ENCODE measurements around the gene MYO10.

MYO10 gene

GRCh38 chr5:16937503-16938161 lies 1.5 kb upstream of the MYO10 start:
- no peak for DNase-seq

DNA sequence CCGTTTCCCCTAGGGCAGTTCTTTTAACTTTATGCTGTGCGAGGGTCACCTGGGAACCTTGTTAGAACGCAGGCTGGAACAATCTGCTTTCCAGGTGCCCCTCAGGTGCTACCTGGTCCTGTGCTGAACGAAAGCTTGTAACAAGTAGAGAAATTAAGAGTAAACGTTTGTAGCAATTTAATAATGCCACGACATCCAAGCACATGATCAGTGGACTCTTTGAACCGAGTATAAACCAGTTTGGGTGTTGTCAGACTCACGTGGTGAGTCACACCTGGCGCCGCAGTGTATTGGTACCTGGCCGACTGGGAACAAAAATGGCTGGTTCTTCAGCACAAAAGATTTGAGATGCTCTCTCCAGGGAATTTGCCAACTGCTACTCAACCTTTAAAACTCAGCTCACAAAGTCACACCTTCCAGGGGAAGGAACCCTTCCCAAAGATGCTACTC lies 926 bp upstream of the MYO10 start:
- no peak for DNase-seq

DNA sequence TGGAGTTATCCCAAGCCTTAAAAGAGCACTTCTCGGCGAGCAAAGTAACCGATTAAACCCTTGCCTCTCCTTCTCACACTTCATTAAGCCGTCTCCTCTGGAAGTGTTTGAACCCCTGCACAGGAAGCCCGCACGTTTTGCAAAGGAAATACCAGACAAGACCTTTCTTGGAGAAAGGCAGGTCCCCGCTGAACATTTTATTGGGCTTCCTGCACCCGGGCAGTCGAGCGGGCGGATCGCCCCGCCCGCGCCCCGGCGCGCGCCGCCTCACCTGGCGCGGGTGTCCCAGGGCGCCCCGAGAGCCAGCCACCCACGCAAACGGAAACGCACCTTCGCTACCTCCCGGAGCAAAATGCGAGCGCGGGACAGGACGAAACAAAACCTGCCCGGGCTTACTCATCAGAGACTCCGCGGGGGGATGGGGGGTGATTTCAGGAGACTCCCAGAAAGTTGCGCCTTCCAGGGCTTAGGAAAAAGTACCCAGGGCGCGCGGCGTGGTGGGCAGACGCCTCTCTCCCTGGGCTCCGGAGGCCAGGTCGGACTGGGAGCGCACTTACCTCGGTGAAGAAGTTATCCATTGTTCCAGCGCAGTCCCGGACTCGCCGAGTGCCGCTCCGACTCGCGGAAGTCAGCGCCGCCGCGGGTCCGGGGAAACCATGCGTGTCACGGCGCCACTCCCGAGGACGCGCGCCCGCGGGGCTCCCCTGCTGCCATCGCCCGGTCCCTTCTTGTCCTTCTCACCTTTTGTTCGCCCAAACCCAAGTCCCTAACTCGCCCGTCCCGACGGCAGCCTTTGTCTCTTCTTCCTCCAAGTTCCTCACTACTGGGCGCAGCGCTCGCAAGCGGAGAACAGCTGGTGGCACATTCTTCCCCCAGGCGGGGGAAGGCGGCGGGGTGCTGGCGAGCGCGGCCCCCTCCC lies 598 bp downstream of the MYO10 start:
- no peak for DNase-seq

GRCh38 chr5:16934677-16935153 lies 1.4 kb downstream of the MYO10 start:
- DNase-seq = no peak

DNA sequence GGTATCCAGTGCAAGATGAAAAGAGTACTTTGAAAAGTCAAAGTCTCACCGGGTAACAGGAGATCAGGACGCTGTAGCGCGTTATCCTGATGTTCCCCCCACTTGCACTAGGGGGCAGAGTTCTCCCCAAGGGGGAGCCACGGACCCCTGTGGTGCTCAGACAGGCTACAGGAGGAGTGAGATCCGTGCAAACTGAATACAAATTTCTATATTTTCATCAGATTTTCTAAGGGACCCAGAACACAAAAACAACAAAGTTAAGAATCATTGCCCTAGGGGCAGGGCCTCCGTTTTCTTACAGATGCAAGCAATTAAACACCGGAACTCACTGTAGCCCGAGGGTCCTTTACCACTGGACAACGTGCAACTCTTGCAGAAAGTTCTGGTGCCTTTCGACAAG lies 2.0 kb downstream of the MYO10 start:
- DNase-seq = no peak

GRCh38 chr5:16933337-16933736 lies 2.8 kb downstream of the MYO10 start:
- no peak for DNase-seq

- DNase-seq = no peak
Measured at GRCh38 chr5:16932401-16932800, 3.7 kb downstream of the MYO10 start.

DNA sequence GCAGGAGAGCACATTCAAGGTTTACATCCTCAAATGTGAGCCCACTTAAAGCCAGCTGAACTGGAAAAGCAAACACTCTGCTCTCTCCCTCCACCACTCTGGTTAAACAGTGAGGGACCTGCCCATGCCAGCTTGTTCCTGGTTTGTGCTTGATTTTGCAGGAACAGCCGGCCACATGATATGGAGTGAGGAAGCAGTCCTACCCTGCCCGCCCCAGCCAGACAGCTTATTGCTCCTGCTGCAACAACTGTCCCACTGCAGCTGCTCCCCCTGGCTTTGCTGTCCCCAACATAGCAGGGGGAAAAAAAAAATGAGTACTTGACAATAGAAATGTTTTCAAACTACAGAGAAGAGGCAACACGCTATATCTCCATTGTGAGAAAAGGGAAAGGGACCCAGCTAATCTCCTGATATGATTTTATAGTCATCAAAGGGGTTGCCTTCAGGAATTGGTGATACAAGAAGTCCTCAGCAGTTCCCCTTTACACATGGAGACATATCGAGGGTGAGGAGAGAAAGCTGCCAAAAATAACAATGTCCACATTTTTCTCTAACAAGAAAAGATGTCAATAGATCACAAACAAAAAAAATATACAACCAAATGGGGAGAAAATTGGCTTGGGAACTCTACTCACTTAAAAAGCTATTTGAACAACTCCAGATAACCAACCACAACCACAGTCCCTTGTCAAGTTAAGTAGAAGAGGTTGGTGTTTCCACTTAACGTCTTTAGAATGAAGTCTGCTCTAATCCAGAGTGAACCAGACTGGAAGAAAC lies 4.6 kb downstream of the MYO10 start:
- no peak for DNase-seq

GRCh38 chr5:16930496-16930895 lies 5.6 kb downstream of the MYO10 start:
- no peak for DNase-seq

- no peak for DNase-seq
Measured at GRCh38 chr5:16929831-16930230, 6.3 kb downstream of the MYO10 start.

- DNase-seq = no peak
Measured at GRCh38 chr5:16929347-16929746, 6.7 kb downstream of the MYO10 start.

DNA sequence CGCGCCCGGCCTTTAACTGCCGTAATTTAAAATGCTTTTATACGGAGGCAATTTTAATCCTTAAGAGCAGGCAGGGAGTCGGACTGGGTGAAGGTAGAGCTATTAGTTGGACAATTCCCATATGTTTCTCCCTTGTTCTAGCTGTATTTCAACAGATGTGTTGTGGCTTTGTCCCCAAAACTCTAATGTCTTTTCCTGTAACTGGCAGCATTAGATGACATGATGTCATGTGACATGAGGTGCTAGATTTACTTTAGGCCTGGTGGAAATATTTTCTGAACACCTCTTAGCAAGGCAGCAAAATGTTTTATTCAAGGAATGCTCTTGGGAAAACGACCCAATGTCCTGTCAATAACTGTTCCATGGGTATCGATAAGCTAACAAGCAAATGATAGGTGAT lies 8.5 kb downstream of the MYO10 start:
- no peak for DNase-seq

GRCh38 chr5:16926417-16926816 lies 9.7 kb downstream of the MYO10 start:
- no peak for DNase-seq

GRCh38 chr5:16924206-16924605 lies 11.9 kb downstream of the MYO10 start:
- DNase-seq = no peak

DNA sequence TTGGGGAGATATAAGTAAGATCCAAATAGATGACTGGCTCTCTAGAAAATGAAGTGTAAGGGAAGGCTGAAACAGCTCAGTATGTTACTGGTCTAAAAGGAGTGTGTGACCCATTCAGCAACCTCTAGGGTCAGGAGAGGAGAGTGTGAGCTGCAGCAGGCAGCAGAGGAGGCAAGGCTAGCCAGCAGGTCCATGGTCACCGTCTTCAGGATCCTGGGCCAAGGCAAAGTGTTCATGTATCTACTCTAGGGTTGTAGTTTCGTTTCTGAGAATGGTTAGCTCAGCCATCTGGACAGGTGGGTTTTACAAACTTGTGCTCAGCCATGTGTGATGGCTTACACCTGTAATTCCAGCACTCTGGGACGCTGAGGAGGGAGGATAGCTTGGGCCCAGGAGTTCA lies 13.7 kb downstream of the MYO10 start:
- no peak for DNase-seq

DNA sequence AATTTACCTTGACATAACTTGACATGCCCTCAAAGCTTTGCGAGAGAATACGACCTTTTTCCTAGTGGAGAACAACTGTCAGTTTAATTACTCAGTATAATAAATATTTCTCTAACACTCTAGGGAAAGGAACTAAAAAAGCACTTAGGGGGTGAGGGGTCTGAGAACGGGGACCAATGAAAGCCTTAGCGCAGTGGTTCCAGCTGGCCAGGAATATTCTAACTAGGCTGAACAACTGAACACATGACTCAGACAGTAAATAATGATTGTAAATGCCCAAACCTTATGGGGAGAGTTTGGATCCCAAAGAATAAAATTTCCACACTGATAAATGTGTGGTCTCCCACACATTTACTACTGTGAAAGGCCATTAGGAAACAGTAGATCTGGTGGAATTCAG lies 14.9 kb downstream of the MYO10 start:
- no peak for DNase-seq

- DNase-seq = no peak
Measured at GRCh38 chr5:16920109-16920816, 15.8 kb downstream of the MYO10 start.

DNA sequence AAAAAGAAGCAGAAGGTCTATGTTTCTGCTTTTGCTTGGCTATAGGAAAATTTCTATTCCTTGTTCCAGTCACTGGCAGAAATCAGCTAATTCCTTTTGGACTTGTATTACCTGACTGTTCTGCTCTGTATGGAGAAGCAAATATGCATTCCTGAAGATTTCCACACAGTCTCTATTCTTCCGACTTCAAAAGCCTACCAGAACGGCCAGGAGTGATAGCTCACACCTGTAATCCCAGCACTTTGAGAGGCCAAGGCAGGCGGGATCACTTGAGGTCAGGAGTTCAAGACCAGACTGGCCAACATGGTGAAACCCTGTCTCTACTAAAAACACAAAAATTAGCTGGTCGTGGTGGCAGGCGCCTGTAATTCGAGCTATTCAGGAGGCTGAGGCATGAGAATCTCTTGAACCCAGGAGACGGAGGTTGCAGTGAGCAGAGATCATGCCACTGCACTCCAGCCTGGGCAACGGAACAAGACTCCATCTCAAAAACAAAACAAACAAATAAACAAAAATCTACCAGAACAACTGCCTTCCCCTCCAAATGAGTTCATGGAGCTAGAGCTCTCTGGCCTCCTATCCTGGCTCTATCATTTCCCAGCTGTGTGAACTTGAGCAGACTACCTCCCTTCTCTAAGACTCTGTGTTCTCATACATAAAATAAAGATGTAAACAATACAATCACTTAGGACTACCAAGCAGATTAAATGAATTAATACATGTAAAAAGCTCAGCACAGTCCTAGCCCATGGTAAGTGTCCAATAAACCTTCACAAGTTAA lies 17.0 kb downstream of the MYO10 start:
- no peak for DNase-seq

DNA sequence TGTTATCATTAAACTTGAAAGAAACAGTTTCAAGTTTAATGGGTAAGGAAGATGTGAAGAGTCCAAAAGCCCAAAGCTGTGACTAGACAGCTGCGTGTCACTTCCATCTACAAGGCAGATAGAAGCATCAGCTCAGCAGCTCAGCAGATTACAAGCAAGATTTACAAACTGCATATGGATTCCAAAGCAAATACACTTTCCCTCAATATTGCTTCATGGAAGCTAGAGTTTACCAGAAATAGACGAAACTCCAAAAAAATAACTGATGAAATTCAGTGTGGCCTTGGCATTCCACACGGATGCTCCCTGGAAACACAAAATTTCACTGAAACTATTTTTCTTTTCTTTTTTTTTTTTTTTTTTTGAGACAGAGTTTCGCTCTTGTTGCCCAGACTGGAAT lies 17.9 kb downstream of the MYO10 start:
- no peak for DNase-seq

DNA sequence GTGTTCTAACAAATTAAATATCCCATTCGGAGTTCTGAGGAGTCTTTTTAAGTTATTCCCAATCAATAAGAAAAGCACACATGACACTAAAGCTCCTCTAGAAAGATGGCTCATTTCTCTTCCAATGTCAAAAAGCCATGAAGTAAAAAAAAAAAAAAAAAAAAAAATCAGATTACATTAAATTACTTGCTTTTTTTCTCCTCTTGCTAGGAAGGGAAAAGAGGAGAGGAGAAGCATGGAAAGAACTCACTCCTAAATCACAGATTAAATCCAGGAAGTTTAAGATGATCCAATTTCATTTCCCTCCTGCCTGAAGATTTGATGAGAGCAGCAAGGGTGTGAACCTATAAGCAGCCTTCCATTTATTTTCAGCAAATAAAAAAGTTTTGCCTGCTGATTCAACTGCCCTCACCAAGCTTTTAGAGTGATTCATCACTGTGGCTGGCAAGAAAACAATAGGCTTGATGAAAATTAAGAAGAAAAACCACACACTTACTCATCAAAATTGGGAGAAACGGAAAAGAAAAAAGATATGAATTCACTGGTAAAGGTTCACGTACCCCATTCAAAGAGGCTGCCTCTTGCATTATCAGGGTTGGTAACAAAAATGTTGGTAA lies 19.7 kb downstream of the MYO10 start:
- DNase-seq = no peak

- no peak for DNase-seq
Measured at GRCh38 chr5:16914584-16914983, 21.5 kb downstream of the MYO10 start.

GRCh38 chr5:16914108-16914435 lies 22.0 kb downstream of the MYO10 start:
- DNase-seq = no peak

Data from NK-92 treated with Interleukin-12 subunit alpha and Interleukin-12 subunit beta, amount 100 ng/mL, for 24 hours (cell line).